Skin of body (tissue), 2 donors: ENCODE results near the gene ALG10. TPM values are rescaled to one million over a fixed set of nuclear protein-coding genes. Genes with fewer than 3 reads are reported as not detected.

ENCODE experiments used
- small RNA-seq: library from RNA; depleted of rRNA; stranded (forward); fragments of <200 nt; gene quantifications from one replicate; pipeline ENCODE3, GENCODE V24; 2014; ENCODE audit warnings: low replicate concordance
- total RNA-seq: library from RNA; depleted of rRNA; stranded (reverse); fragments of >200 nt; gene quantifications from one replicate; pipeline ENCODE4 v1.2.3, GENCODE V29; 2014

The ALG10 gene
- total RNA-seq, 1 donor from 2014 or later = 14.1 TPM

Small RNAs within 50 kb of the gene (small RNA-seq; reads per million reads assigned to genes)
- not detected for gene RF00019
